Neural crest cell (in vitro differentiated cells): ENCODE data around the gene UNC5C. TPM values are rescaled to one million over a fixed set of nuclear protein-coding genes. Genes with fewer than 3 reads are reported as not detected.

Source experiments
- DNase-seq: peaks from one replicate; pipeline ENCODE4 v3.0.0; 2021; ENCODE audit warnings: low read depth, mixed read lengths, low spot score
- H3K27ac Mint-ChIP-seq: one replicate; pipeline ENCODE4 v1.8.0; 2021; ENCODE audit warnings: mild to moderate bottlenecking, mixed read lengths; ENCODE audit not compliant: unreplicated experiment
- H3K27me3 Mint-ChIP-seq: 2 replicates; pipeline ENCODE4 v1.8.0; 2021; ENCODE audit warnings: low read depth, mild to moderate bottlenecking, mixed read lengths
- H3K36me3 Mint-ChIP-seq: 2 replicates; pipeline ENCODE4 v1.8.0; 2021; ENCODE audit warnings: low read depth, mild to moderate bottlenecking, mixed read lengths
- H3K4me1 Mint-ChIP-seq: 2 replicates; pipeline ENCODE4 v1.8.0; 2021; ENCODE audit warnings: mixed read lengths
- H3K4me3 Mint-ChIP-seq: one replicate; pipeline ENCODE4 v1.8.0; 2021; ENCODE audit warnings: mild to moderate bottlenecking, mixed read lengths
- H3K9me3 Mint-ChIP-seq: 2 replicates; pipeline ENCODE4 v1.8.0; 2021; ENCODE audit warnings: mixed read lengths
- total RNA-seq: library from RNA; stranded (reverse); gene quantifications from 2 replicates; pipeline ENCODE4 v1.2.1, GENCODE V29; 2021
- TF ChIP-seq, protein P1 (sequence below): fragments of 200-600 bp; sonication (generic); conservative IDR thresholded peaks from 2 replicates; pipeline ENCODE4 v1.5.0; 2021; ENCODE audit warnings: antibody characterized with exemption, mild to moderate bottlenecking

UNC5C gene
- total RNA-seq, 1 donor from 2014 or later, result 6.5 TPM

DNA sequence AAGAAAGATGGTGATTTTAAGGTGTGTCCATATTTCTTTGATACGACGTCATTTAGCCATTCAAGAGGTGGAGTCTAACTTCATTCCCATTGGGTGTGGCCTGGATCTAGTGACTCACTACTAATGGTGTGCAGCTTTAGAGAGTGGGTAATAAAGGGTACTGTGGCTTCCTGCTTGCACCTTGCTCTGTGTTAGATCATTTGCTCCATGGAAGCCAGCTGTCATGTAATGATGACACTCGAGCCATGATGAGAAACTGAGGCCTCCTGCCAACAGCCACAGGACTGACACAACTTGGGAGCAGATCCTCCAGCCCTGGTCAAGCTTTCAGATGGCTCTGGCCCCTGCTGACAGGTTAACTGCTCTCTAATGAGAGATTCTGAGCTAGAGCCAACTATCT, 82.0 kb downstream of the UNC5C start:
- Mint-ChIP-seq H3K4me3 (no peak overlapping the region), H3K27ac (no peak overlapping the region), H3K36me3 (no peaks in the 10 kb centered on the region), H3K4me1 (peaks cover 23% of the 10 kb centered on the region), H3K27me3 (no peaks in the 10 kb centered on the region), H3K9me3 (peaks cover 7% of the 10 kb centered on the region)
- DNase-seq, result no peak
- TF ChIP-seq, protein P1, sequence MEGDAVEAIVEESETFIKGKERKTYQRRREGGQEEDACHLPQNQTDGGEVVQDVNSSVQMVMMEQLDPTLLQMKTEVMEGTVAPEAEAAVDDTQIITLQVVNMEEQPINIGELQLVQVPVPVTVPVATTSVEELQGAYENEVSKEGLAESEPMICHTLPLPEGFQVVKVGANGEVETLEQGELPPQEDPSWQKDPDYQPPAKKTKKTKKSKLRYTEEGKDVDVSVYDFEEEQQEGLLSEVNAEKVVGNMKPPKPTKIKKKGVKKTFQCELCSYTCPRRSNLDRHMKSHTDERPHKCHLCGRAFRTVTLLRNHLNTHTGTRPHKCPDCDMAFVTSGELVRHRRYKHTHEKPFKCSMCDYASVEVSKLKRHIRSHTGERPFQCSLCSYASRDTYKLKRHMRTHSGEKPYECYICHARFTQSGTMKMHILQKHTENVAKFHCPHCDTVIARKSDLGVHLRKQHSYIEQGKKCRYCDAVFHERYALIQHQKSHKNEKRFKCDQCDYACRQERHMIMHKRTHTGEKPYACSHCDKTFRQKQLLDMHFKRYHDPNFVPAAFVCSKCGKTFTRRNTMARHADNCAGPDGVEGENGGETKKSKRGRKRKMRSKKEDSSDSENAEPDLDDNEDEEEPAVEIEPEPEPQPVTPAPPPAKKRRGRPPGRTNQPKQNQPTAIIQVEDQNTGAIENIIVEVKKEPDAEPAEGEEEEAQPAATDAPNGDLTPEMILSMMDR, result no peak

GRCh38 chr4:95465010-95465409, 83.8 kb downstream of the UNC5C start:
- Mint-ChIP-seq H3K4me3 (no peak overlapping the region), H3K9me3 (peaks cover 7% of the 10 kb centered on the region), H3K4me1 (peaks cover 18% of the 10 kb centered on the region), H3K36me3 (no peaks in the 10 kb centered on the region), H3K27ac (no peak overlapping the region), H3K27me3 (no peaks in the 10 kb centered on the region)
- DNase-seq, result no peak
- TF ChIP-seq, protein P1, result no peak

GRCh38 chr4:95462921-95463320, 85.9 kb downstream of the UNC5C start:
- peak overlapping the region; percentile 14 for H3K27ac Mint-ChIP-seq
- H3K4me3 Mint-ChIP-seq, result no peak overlapping the region
- no peaks in the 10 kb centered on the region for H3K36me3 Mint-ChIP-seq
- TF ChIP-seq, protein P1, result no peak
- peaks cover 16% of the 10 kb centered on the region for H3K4me1 Mint-ChIP-seq
- no peak for DNase-seq
- peaks cover 2% of the 10 kb centered on the region for H3K9me3 Mint-ChIP-seq
- no peaks in the 10 kb centered on the region for H3K27me3 Mint-ChIP-seq

DNA sequence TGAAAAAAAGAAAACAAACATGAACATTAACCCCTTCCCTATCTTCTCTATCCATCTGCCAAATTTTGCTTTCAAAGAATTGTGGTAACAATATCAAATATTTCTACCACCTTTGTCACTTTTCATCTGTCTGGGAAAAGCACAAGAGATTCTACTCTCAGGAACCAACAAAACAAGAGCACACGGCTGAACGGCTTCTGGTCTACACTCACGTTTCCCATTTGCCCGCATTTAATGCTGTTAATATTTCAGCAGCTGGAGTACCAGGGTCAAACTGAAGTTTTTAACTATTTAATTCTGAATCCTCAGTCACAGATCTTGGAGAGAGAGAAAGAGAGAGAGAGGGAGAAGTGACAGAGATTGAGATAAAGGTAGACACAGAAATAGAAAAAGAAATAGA, 91.4 kb downstream of the UNC5C start:
- no peaks in the 10 kb centered on the region for H3K36me3 Mint-ChIP-seq

GRCh38 chr4:95450294-95450693, 98.5 kb downstream of the UNC5C start:
- no peaks in the 10 kb centered on the region for H3K9me3 Mint-ChIP-seq
- H3K4me3 Mint-ChIP-seq, result no peak overlapping the region
- H3K36me3 Mint-ChIP-seq, result no peaks in the 10 kb centered on the region

More for the DNA sequence above, 91.4 kb downstream of the UNC5C start:
- TF ChIP-seq, protein P1, result no peak
- H3K4me1 Mint-ChIP-seq, result peaks cover 10% of the 10 kb centered on the region
- H3K4me3 Mint-ChIP-seq, result no peak overlapping the region
- H3K27me3 Mint-ChIP-seq, result no peaks in the 10 kb centered on the region
- H3K27ac Mint-ChIP-seq, result no peak overlapping the region
- H3K9me3 Mint-ChIP-seq, result no peaks in the 10 kb centered on the region
- DNase-seq, result no peak

More at GRCh38 chr4:95450294-95450693, 98.5 kb downstream of the UNC5C start:
- no peak overlapping the region for H3K27ac Mint-ChIP-seq
- H3K4me1 Mint-ChIP-seq, result peaks cover 10% of the 10 kb centered on the region
- no peaks in the 10 kb centered on the region for H3K27me3 Mint-ChIP-seq
- DNase-seq, result no peak
- TF ChIP-seq, protein P1, result no peak
